KG1 (cell line): ENCODE measurements around the gene ITPR3.

Source experiments
- DNase-seq: peaks from one replicate; lab custom pipeline; 2025; lab: John Stamatoyannopoulos, UW

The ITPR3 gene

DNA sequence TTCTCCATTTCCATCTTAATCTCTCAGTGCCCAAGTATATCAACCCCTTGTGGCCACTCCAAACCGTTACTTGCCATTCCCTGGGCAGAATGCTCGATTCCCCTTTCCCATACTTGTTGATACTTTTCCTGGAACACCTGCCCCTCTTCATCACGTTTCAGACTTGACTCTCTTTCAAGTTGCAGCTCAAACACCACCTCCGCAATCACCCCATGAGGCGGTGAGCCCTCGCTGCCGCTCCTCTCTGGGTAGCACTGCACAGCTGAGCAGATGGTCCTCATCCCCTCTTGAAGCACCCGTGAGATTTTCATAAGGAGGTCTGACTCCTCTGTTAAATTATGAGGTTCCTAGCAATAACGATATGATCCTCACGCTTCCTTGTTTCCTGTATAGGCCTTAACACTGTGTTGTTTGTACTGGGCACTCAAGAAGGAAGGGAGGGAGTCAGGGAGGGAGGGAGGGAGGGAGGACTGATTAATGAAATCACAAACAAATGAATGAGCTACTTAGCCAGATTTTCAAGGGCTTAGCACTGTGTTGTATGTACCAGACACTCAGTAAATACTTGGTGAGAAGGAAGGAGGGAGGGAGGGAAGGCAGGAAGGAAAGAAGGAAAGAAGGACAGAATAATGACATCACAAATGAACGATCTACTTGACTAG lies 98.3 kb downstream of the ITPR3 start:
- DNase-seq: no peak

GRCh38 chr6:33720998-33721397 lies 99.9 kb downstream of the ITPR3 start:
- DNase-seq: no peak

DNA sequence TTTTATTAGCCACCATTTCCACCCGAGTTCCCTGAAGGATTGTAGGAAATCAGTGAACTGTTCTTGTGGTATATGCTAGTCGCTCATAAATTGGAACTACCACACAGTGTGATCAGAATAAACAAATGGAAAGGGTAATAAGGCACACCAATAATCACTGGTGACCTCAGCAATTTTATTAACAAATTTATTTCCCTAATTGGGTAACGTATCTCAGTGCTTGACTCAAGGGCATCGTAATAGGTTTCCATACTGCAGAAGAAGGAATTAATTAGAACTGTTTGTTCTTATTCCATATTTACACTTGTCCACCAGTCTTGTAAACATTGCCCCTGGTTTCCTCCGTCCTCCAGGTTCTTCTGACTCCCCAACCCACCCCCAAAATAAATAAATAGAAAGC lies 100.4 kb downstream of the ITPR3 start:
- DNase-seq: no peak

DNA sequence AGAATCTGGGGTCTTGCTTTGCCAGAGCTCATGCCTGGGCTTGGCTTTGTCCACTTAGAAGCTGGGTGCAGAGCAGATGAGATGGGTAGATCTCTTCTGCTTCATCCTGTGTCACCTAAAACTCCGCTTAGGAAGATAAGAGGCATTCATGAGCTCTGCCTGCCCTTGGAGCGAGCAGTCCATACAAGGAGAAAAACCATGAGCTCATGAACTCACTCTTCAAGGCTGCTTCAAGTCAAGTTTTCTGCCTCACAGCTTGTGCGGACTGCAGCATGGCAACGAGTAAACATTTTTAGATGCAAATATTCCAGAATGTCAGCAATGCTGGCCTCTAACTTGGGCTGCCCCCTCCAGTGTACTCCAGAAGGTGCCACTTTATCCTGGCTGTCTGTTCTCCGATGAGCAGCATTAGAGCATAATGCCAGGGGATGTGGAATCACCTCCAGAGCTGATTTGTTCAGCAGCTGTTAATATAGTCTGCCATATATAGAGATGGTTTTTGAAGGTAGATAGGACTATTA lies 101.0 kb downstream of the ITPR3 start:
- no peak for DNase-seq

- no peak for DNase-seq
These were observed 102.4 kb downstream of the ITPR3 start for GRCh38 chr6:33723371-33724085.

DNA sequence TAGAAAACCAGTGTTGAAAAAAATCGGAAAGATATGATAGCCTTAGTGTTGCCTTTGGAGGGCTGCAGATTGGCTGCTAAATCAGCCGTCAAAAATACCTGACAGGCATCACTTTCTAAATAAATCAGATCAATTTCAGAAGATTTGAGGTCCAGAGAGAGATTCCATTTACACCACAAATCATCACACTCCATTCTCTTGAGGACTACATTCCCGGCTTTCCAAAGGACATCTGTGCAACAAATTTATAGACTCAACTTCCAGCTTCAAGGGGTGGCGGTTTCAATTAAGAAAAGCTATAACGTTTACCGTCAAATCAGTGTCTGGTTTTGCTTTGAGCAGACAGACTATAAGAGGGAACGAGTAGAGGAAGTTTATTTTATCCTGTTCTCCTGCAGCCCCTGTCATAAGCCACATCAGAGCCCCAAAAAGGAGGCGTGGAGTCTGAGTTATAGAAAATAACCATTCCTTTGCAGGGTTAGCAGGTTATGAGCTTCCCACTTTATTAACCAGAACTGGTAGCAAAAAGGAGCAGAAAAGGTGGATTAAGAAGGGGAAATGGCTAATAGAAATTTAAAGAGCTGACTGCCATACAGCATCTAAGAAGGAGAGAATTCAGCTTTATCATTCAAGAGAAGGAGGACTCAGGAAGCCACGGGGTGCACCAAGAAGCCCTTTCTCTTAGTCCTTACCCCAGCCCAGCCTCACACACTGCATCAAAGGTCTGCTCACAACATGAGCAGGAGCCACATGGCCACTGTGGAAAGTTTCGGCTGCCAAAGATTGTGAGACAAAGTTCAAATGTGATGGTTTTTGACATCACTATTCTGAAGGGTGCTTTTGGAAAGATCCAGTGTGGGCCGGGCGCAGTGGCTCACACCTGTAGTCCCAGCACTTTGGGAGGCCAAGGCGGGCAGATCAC lies 103.2 kb downstream of the ITPR3 start:
- no peak for DNase-seq

DNA sequence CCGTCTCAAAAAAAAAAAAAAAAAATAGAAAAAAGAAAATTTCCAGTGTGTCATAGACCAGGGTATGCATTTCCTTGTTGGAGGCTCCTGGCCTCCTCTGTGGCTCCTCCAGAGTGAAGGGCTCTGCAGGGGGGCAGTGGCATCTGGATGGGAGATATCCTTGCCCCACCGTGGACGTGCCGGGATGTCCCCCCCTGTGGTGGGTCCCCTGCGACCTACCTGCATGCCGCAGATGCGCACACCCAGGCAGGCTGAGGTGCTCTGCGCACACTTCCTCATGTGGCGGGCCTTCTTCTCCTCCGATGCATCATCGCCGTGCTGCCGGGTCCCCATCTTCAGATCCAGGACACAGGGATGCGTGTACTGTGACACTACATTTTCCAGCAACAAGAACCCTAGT lies 104.1 kb downstream of the ITPR3 start:
- no peak for DNase-seq

DNA sequence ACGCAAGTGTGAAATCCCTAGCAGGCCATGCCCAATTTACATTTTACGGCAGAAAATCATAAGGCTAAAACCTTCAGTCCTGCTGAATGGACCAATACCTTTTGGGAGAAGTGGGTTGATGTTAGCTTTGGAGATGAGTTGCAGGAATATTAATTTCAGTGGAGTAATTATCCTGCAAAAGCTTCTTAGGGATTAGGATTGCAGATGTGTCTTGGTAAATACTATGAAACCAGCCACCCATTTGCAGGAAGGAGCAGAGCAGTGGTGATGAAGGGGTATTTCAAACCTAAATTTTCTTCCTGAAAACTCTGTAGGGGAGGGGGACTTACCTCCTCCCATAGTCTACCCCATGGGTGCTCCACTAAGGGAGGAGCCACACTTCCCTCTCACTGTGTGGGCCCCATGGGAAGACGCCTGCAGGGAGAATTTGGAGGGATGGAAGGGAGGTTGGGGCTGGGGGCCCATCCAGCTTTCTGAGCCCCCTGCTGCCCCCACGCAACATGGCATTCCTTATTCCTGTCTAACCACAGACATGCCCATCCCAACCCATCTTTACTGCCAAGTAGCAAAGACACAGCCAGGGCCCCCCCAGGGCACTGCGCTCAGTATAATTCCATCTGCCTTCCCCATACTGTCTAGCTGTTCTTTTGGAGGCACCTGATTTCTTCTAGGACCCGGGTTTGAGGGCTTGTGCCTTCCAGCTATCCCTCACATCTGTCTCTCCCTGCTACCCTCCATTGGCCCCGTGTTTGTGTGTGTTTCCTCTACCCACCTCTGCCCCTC lies 105.0 kb downstream of the ITPR3 start:
- no peak for DNase-seq

DNA sequence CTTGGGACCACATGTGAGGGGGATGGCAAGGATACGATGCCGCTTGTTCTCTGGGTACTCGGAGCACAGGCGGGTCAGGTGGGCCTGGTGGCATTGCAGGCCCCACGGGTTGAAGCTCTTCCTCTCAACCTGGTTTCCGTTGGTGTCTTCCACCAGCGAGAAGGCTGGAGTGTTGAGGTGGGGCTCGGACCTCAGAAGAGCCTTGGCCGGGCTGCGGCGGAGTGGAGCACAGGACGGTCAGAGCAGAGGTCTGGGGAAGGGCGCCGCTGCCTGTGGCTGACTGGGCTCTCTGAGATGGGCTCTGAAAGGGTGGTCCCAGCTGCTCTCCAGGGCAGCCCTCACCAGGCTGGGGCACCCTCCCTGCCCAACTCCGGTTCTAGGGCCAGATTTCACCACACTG lies 105.6 kb downstream of the ITPR3 start:
- no peak for DNase-seq

DNA sequence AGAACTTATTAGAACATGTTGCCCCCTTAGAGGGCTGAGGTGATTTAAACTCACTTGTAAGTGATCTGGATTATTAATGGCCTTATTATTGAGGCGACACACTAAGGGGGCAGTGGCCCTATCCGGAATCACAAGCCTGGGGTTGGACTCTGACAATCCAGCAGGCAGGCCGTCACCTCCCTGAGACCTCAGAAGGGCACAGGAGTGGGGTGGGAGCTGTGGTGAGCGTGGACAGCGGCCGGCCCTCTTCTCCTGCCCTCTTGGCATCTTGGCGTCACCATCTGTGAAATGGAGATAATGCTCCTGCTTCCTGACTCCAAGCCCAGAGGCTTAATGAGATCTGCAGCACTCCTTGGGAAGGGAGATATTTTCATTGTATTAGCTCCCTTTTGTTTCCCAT lies 106.0 kb downstream of the ITPR3 start:
- no peak for DNase-seq

DNA sequence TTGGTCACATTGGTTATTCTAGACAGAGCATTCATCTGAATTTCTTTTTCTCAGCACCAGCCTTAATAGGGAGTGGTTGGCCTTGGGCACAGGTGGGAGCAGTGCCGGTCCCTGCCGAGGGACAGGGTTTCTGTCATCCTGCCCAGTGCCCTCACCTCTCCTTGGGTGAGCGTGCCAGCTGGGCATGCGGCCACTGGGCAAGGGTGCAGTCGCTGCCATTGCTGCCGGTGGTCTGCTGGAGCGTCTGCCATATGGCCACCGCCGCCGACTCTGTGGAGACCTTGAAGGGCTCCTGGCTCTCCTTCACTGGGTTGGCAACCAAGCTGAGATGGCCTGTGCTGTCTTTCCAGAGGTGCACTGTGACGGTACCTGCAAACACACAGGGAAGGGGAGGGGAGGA lies 106.8 kb downstream of the ITPR3 start:
- DNase-seq: no peak

DNA sequence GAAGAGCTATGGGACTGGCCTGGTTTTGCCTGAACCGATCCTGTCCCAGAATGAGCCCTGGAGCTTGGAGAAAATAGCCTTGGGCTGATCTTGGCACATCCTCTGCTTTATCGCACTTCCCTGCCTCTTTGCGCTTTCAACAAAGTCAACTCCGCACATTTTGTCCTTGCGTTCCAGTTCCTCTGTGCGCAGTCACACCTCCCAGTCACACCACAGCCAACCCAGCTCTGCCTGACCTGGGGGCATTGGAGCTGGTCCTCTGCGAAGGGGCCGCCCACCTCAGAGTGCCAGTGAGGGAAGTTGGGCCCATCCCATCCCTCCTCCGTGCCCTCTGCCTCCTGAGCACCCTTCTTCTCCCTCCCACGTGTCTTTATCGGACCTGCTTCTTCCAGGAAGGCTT lies 107.3 kb downstream of the ITPR3 start:
- DNase-seq: no peak

DNA sequence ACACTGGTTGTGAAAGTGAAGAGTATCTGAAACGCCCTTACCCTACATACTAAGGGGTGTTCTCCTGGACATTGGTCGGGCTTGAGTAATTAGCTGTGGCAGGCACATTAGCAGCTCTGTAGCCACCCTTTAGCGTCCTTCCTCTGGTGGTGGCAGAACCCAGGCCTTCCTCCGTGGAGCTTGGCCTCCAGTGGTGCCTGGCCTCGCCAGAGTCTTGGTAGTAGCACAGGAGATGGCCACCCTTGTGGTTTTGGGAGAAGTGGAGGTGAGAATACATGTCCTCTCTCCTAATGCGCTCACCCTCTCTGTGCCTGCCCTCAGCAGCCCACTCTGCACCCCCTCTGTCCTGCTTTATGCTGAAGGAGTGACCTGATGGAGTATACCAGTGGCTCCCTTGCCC lies 107.9 kb downstream of the ITPR3 start:
- DNase-seq: no peak

- DNase-seq: no peak
These were observed 109.5 kb downstream of the ITPR3 start for GRCh38 chr6:33730611-33731010.

DNA sequence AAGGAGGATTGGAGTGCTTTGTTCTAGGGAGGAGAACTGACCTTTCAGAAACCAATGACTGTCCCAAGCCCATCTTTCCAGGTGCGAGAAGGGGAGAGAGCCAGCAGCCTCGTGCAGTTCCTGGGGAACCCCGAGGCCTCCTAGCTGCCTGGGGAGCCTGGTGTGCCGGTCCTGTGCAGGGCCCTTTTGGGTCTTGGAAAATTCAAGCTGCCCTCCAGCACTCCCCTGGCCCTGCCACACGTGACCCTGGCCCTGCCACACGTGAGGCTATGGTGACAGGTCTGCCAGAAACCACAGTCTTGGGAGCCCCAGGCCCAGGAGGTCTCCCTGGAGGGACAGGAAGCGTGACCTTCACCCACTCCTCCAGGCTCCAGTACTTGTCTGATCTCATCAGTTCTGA lies 109.9 kb downstream of the ITPR3 start:
- no peak for DNase-seq

DNA sequence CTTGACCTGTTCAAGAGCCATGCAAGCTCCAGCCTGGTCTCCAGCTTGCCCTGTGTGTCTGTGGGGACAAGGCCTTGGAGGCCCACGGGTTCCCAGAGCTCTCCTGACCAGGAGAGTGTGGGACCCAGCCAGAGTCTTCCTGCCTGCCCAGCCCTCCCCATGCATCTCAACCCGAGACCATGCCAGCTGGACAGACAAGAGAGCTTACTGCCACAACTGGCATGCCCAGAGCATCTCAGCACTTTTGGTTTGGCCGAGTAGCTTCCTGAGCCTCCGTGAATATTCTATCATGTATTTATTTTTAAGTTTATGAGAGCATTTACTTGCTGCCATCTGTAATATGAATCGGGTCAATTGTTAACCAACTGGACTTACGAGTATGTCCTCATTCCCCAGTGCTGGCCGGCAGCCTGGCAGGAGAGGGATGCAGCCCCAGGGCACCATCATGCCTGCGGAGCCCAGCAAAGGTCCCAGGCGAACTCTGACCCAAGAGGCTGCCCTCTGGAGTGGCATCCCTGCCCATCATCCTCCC lies 110.7 kb downstream of the ITPR3 start:
- DNase-seq: no peak

- DNase-seq: no peak
These were observed 111.3 kb downstream of the ITPR3 start for GRCh38 chr6:33732385-33732784.

GRCh38 chr6:33732817-33733708 lies 111.9 kb downstream of the ITPR3 start:
- no peak for DNase-seq

DNA sequence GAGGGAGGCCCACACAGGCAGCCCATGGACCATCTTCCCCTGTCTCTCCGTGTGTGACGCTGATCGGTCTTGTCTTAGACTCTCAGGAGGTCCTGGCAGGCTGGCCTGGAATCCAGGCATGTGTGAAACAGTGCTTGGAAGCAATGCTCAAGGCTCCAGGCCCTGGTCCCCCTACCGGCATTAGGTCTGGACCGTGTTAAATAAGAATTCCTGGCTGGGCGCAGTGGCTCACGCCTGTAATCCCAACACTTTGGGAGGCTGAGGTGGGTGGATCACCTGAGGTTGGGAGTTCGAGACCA lies 112.5 kb downstream of the ITPR3 start:
- no peak for DNase-seq

DNA sequence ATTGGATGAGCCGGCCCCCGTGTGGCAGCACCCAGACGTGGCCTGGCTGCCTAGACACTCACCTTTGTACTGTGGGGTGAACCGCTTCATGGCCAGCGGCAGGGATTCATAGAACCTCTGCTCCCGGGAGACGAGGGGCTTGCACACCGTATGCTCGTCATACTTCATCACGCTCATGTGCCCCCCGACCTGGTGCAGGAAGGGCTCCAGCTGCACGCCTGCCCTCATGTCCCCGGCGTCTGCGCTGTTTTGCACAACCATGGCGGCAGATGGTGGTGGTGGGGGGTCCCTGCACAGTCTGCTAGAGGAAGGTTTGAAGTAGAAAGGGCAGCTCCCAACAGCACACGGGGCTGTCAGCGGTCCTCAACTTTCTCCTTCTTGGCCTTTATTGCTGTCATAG lies 114.1 kb downstream of the ITPR3 start:
- no peak for DNase-seq
